C4-2B (cell line): ENCODE data around the gene TMEM127.

Experiments used
- ZFX ChIP-seq: fragments of 450-650 bp; IDR thresholded peaks from 2 replicates; pipeline ENCODE4 v1.6.1; 2017
- TF ChIP-seq, protein P1 (sequence below): fragments of 450-650 bp; conservative IDR thresholded peaks from 2 replicates; pipeline ENCODE4 v1.5.1; 2017; ENCODE audit warnings: mild to moderate bottlenecking

DNA sequence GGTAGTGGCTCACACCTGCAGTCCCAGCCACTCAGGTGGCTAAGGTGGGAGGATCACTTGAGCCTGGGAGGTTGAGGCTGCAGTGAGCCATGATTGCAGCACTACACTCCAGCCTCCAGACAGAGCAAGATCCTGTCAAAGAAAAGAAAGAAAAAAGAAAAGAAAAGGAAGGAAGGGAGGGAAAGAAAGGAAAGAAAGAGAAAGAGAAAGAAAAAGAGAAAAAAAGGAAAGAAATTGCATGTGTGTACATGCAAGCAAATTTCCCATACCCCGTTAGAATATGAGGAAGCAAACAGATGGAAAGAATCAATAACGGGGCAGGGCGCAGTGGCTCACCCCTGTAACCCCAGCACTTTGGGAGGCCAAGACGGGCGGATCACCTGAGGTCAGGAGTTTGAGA, 17.9 kb downstream of the TMEM127 start:
- TF ChIP-seq, protein P1, sequence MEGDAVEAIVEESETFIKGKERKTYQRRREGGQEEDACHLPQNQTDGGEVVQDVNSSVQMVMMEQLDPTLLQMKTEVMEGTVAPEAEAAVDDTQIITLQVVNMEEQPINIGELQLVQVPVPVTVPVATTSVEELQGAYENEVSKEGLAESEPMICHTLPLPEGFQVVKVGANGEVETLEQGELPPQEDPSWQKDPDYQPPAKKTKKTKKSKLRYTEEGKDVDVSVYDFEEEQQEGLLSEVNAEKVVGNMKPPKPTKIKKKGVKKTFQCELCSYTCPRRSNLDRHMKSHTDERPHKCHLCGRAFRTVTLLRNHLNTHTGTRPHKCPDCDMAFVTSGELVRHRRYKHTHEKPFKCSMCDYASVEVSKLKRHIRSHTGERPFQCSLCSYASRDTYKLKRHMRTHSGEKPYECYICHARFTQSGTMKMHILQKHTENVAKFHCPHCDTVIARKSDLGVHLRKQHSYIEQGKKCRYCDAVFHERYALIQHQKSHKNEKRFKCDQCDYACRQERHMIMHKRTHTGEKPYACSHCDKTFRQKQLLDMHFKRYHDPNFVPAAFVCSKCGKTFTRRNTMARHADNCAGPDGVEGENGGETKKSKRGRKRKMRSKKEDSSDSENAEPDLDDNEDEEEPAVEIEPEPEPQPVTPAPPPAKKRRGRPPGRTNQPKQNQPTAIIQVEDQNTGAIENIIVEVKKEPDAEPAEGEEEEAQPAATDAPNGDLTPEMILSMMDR, result no peak
- no peak for TF ChIP-seq ZFX
